Keratinocyte (primary cell): ENCODE data around the gene VASN. TPM values are rescaled to one million over a fixed set of nuclear protein-coding genes. Genes with fewer than 3 reads are reported as not detected.

ENCODE experiments used
- DNase-seq: peaks from one replicate; pipeline ENCODE4 v3.0.0-alpha.2; 2011; ENCODE audit warnings: low read depth, missing footprints, low spot score
- FAIRE-seq: peaks from 2 replicates; lab custom pipeline; 2011; peaks lifted over from hg19 to GRCh38; lab: Jason Lieb, UNC
- H2AFZ ChIP-seq: 2 replicates; pipeline ENCODE4 v1.6.0; 2012; ENCODE audit warnings: low read length, control low read depth, inconsistent platforms; ENCODE audit not compliant: control insufficient read depth
- H3K27ac ChIP-seq: 2 replicates; pipeline ENCODE4 v1.5.1; 2011; ENCODE audit warnings: low read length; ENCODE audit not compliant: control insufficient read depth, insufficient read depth
- H3K27me3 ChIP-seq: 3 replicates; pipeline ENCODE4 v1.6.0; 2011; ENCODE audit warnings: low read length; ENCODE audit not compliant: control insufficient read depth, insufficient read depth; ENCODE audit errors: extremely low read depth
- H3K36me3 ChIP-seq, 2 experiments: 2 replicates in 1 of 2; 3 replicates in 1 of 2; pipeline ENCODE4 v1.5.1; 2011; ENCODE audit warnings: low read length in 2 of 2, mild to moderate bottlenecking in 1 of 2; ENCODE audit not compliant: control insufficient read depth in 2 of 2, insufficient read depth in 2 of 2; ENCODE audit errors: extremely low read depth in 1 of 2
- H3K4me1 ChIP-seq: 3 replicates; pipeline ENCODE4 v1.5.1; 2011; ENCODE audit warnings: low read length; ENCODE audit not compliant: control insufficient read depth, insufficient read depth; ENCODE audit errors: extremely low read depth
- H3K4me2 ChIP-seq: 3 replicates; pipeline ENCODE4 v1.6.0; 2011; ENCODE audit warnings: low read depth, low read length; ENCODE audit not compliant: control insufficient read depth, insufficient read depth; ENCODE audit errors: extremely low read depth
- H3K4me3 ChIP-seq, 3 experiments: fragments of 200-600 bp in 1 of 3; sonication (generic) in 1 of 3; 2 replicates in 2 of 3; 3 replicates in 1 of 3; pipeline ENCODE4 v1.5.1; 2011 to 2016; ENCODE audit warnings: low read length in 3 of 3, mild to moderate bottlenecking in 3 of 3, control low read depth in 2 of 3, inconsistent platforms in 1 of 3, low read depth in 1 of 3, mixed read lengths in 1 of 3, mixed run types in 1 of 3, moderate library complexity in 1 of 3; ENCODE audit not compliant: control insufficient read depth in 2 of 3, insufficient read depth in 2 of 3; ENCODE audit errors: extremely low read depth in 1 of 3
- H3K79me2 ChIP-seq: 2 replicates; pipeline ENCODE4 v1.6.0; 2012; ENCODE audit warnings: low read length; ENCODE audit not compliant: control insufficient read depth, insufficient read depth
- H3K9ac ChIP-seq: 3 replicates; pipeline ENCODE4 v1.6.0; 2011; ENCODE audit warnings: low read length; ENCODE audit not compliant: control insufficient read depth, insufficient read depth; ENCODE audit errors: extremely low read depth
- H3K9me1 ChIP-seq: 3 replicates; pipeline ENCODE4 v1.6.0; 2011; ENCODE audit warnings: low read length; ENCODE audit not compliant: control insufficient read depth, insufficient read depth; ENCODE audit errors: extremely low read depth
- H3K9me3 ChIP-seq: 2 replicates; pipeline ENCODE4 v1.5.1; 2012; ENCODE audit warnings: low read depth, low read length; ENCODE audit not compliant: control insufficient read depth
- H4K20me1 ChIP-seq: 3 replicates; pipeline ENCODE4 v1.6.0; 2011; ENCODE audit warnings: low read length; ENCODE audit not compliant: control insufficient read depth, insufficient read depth; ENCODE audit errors: extremely low read depth
- CTCF ChIP-seq, 3 experiments: IDR thresholded peaks in 1 of 3; conservative IDR thresholded peaks in 1 of 3; optimal IDR thresholded peaks in 1 of 3; 2 replicates in 2 of 3; 3 replicates in 1 of 3; pipeline versions ENCODE3 to v1.5.1; 2011; ENCODE audit warnings: low read length in 3 of 3, mild to moderate bottlenecking in 3 of 3, moderate library complexity in 2 of 3, control low read depth in 1 of 3, inconsistent platforms in 1 of 3; ENCODE audit not compliant: insufficient read depth in 2 of 3; ENCODE audit errors: extremely low read depth in 1 of 3
- EZH2 ChIP-seq: IDR thresholded peaks from one replicate; pipeline ENCODE4 v1.6.1; 2012; ENCODE audit warnings: inconsistent platforms, mild to moderate bottlenecking, low read length, moderate library complexity
- dilution Hi-C: fragments of 300-500 bp; cut with MboI; formaldehyde crosslinking; loops from one replicate; pipeline ENCODE4 v1.7.0; 2020; ENCODE audit warnings: low sequenced_read_pairs; ENCODE audit not compliant: extremely low pct_ligation_motif_present
- polyA plus RNA-seq, 5 experiments: library from polyadenylated mRNA; depleted of rRNA in 3 of 5; stranded (reverse) in 3 of 5; stranded (forward) in 1 of 5; unstranded in 1 of 5; fragments of >200 nt; gene quantifications; 1 replicate in 1 of 5; 2 replicates in 3 of 5; 3 replicates in 1 of 5; pipeline versions ENCODE4 v1.2.1 to v1.2.3, GENCODE V29; 2011 to 2012; ENCODE audit warnings: missing spikeins in 2 of 5, low read depth in 1 of 5, low replicate concordance in 1 of 5

VASN gene
- polyA plus RNA-seq, 1 donor (not counting 4 experiments of a cell fraction or from before 2014, with no cell fraction given) = 0.37 TPM

GRCh38 chr16:4366016-4366415, 5.6 kb upstream of the VASN start:
- DNase-seq (no peak), FAIRE-seq (no peak)
- no peaks in the 10 kb centered on the region for H3K9me3 ChIP-seq
- H3K4me2 ChIP-seq = no peak overlapping the region
- peaks cover 5 to 7% of the 10 kb centered on the region in 2 experiments for H3K36me3 ChIP-seq
- TF ChIP-seq CTCF (optimal IDR thresholded peaks at IDR 0.05 in 1 of 3, IDR thresholded peaks at IDR 0.05 in 1 of 3, conservative IDR thresholded peaks at IDR 0.05 in 1 of 3; ENCODE audit: extremely low read depth in 1 of 3, insufficient read depth in 2 of 3, low read length in 3 of 3) (no peak), EZH2 (no peak)
- H3K27me3 ChIP-seq = no peaks in the 10 kb centered on the region
- dilution Hi-C loops = no loop called here
- no peaks in the 10 kb centered on the region for H3K79me2 ChIP-seq
- no peaks in the 10 kb centered on the region for H4K20me1 ChIP-seq
- H3K4me3 ChIP-seq = no peak overlapping the region
- no peak overlapping the region for H3K27ac ChIP-seq
- peaks cover 7% of the 10 kb centered on the region for H3K4me1 ChIP-seq
- H3K9me1 ChIP-seq = no peaks in the 10 kb centered on the region
- no peak overlapping the region for H2AFZ ChIP-seq
- H3K9ac ChIP-seq = no peak overlapping the region

- Histone ChIP-seq H3K27me3 (no peaks in the 10 kb centered on the region), H2AFZ (no peak overlapping the region), H3K4me2 (no peak overlapping the region), H3K79me2 (no peaks in the 10 kb centered on the region), H3K27ac (no peak overlapping the region), H3K36me3 (peaks cover 2 to 3% of the 10 kb centered on the region in 2 experiments), H3K4me1 (peaks cover 12% of the 10 kb centered on the region), H3K9me3 (no peaks in the 10 kb centered on the region), H3K4me3 (no peak overlapping the region), H3K9me1 (no peaks in the 10 kb centered on the region), H3K9ac (no peak overlapping the region), H4K20me1 (no peaks in the 10 kb centered on the region)
- DNase-seq = no peak
- dilution Hi-C loops = no loop called here
- no peak for TF ChIP-seq EZH2
- TF ChIP-seq CTCF (optimal IDR thresholded peaks at IDR 0.05 in 1 of 3, IDR thresholded peaks at IDR 0.05 in 1 of 3, conservative IDR thresholded peaks at IDR 0.05 in 1 of 3; ENCODE audit: extremely low read depth in 1 of 3, insufficient read depth in 2 of 3, low read length in 3 of 3) = no peak
- no peak for FAIRE-seq
Measured at GRCh38 chr16:4367393-4367856, 4.2 kb upstream of the VASN start.
